B cell (primary cell): ENCODE results near the gene ETV6.

Source experiments
- EZH2 ChIP-seq: IDR thresholded peaks from 2 replicates; pipeline ENCODE4 v1.6.1; 2012; ENCODE audit warnings: borderline replicate concordance, low read depth, mild to moderate bottlenecking, moderate library complexity, low read length; ENCODE audit not compliant: insufficient read depth, poor library complexity, severe bottlenecking
- TF ChIP-seq, protein P1 (sequence below): fragments of 200-600 bp; IDR thresholded peaks from one replicate; pipeline ENCODE4 v1.8.0; 2022; ENCODE audit warnings: antibody characterized with exemption, mild to moderate bottlenecking

DNA sequence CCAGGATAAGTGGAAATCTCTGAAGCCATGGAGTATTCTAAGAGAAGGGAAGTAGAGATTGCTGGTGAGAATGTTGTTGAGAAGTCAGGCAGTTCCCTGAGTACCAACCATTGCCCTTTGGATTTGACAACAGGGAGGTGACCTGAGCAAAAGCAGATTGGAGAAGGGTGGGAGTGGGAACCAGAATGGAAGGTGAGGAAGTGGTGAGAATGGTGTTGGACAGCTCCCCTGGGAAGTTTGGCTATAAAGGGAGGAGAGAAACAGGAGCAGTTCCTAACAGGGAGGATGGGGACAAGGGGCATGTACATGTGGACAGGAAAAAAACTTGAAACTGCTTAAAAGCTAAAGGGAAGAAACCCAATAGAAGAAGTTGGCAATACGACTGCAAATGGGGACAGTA lies 198.1 kb downstream of the ETV6 start:
- TF ChIP-seq, protein P1, sequence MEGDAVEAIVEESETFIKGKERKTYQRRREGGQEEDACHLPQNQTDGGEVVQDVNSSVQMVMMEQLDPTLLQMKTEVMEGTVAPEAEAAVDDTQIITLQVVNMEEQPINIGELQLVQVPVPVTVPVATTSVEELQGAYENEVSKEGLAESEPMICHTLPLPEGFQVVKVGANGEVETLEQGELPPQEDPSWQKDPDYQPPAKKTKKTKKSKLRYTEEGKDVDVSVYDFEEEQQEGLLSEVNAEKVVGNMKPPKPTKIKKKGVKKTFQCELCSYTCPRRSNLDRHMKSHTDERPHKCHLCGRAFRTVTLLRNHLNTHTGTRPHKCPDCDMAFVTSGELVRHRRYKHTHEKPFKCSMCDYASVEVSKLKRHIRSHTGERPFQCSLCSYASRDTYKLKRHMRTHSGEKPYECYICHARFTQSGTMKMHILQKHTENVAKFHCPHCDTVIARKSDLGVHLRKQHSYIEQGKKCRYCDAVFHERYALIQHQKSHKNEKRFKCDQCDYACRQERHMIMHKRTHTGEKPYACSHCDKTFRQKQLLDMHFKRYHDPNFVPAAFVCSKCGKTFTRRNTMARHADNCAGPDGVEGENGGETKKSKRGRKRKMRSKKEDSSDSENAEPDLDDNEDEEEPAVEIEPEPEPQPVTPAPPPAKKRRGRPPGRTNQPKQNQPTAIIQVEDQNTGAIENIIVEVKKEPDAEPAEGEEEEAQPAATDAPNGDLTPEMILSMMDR: no peak
- TF ChIP-seq EZH2: no peak
